CD14-positive monocyte (primary cell): Measurements from ENCODE around the gene TNIK. TPM values are rescaled to one million over a fixed set of nuclear protein-coding genes. Genes with fewer than 3 reads are reported as not detected.

Source experiments
- DNase-seq, 3 donors: peaks; one replicate each; pipeline ENCODE4 v3.0.0-alpha.2; 2011 to 2022
- H2AFZ ChIP-seq: 2 replicates; pipeline ENCODE4 v1.6.0; 2012; ENCODE audit warnings: mild to moderate bottlenecking, low read depth, low read length, inconsistent platforms; ENCODE audit not compliant: insufficient read depth, poor library complexity, severe bottlenecking
- H3K27ac ChIP-seq, 2 donors: 1 replicate in 1 of 2; 2 replicates in 1 of 2; pipeline ENCODE4 v1.5.1; 2012 to 2013; ENCODE audit warnings: low read length in 2 of 2, control low read depth in 1 of 2, inconsistent platforms in 1 of 2, low read depth in 1 of 2, mild to moderate bottlenecking in 1 of 2
- H3K27me3 ChIP-seq, 2 donors: one replicate each; pipeline versions ENCODE4 v1.6.0 to v1.6.1; 2011 to 2013; ENCODE audit warnings: low read length in 2 of 2; ENCODE audit not compliant: control insufficient read depth in 2 of 2, insufficient read depth in 2 of 2
- H3K36me3 ChIP-seq, 2 donors: replicated peaks in 1 of 2; 1 replicate in 1 of 2; 2 replicates in 1 of 2; pipeline versions ENCODE4 v1.5.1 to v1.6.1; 2012 to 2013; ENCODE audit warnings: low read length in 2 of 2, control low read depth in 1 of 2, inconsistent platforms in 1 of 2, mild to moderate bottlenecking in 1 of 2; ENCODE audit not compliant: insufficient read depth in 2 of 2, control insufficient read depth in 1 of 2
- H3K4me1 ChIP-seq, 2 donors: 1 replicate in 1 of 2; 2 replicates in 1 of 2; pipeline versions ENCODE4 v1.5.1 to v1.6.1; 2012 to 2013; ENCODE audit warnings: low read length in 2 of 2, control low read depth in 1 of 2, inconsistent platforms in 1 of 2, mild to moderate bottlenecking in 1 of 2, moderate library complexity in 1 of 2; ENCODE audit not compliant: insufficient read depth in 2 of 2, control insufficient read depth in 1 of 2
- H3K4me2 ChIP-seq: replicated peaks from 2 replicates; pipeline ENCODE3; 2012; ENCODE audit warnings: low read length, moderate library complexity, mild to moderate bottlenecking; ENCODE audit not compliant: poor library complexity, severe bottlenecking; ENCODE audit errors: extremely low read depth
- H3K4me3 ChIP-seq, 3 experiments: fragments of 200-600 bp in 1 of 3; sonication (generic) in 1 of 3; replicated peaks in 1 of 3; 1 replicate in 2 of 3; 2 replicates in 1 of 3; pipeline ENCODE4 v1.5.1; 2011 to 2013; ENCODE audit warnings: low read length in 3 of 3, mild to moderate bottlenecking in 3 of 3, control low read depth in 2 of 3, low read depth in 2 of 3, inconsistent platforms in 1 of 3, moderate library complexity in 1 of 3
- H3K79me2 ChIP-seq: 2 replicates; pipeline ENCODE4 v1.6.0; 2012; ENCODE audit warnings: mild to moderate bottlenecking, control low read depth, inconsistent platforms, low read length, moderate library complexity; ENCODE audit not compliant: insufficient read depth
- H3K9ac ChIP-seq: 2 replicates; pipeline ENCODE4 v1.6.0; 2017; ENCODE audit warnings: low read length, mild to moderate bottlenecking; ENCODE audit not compliant: insufficient read depth, poor library complexity, severe bottlenecking
- H3K9me3 ChIP-seq, 2 donors: replicated peaks in 1 of 2; 1 replicate in 1 of 2; 2 replicates in 1 of 2; pipeline versions ENCODE4 v1.5.1 to v1.6.1; 2012 to 2013; ENCODE audit warnings: low read length in 2 of 2, control low read depth in 1 of 2; ENCODE audit not compliant: control insufficient read depth in 1 of 2, insufficient read depth in 1 of 2
- H4K20me1 ChIP-seq: 2 replicates; pipeline ENCODE4 v1.6.0; 2012; ENCODE audit warnings: mild to moderate bottlenecking, low read length, control low read depth, moderate library complexity; ENCODE audit not compliant: insufficient read depth
- H3K27ac Mint-ChIP-seq, 7 donors: one replicate each; pipeline ENCODE4 v1.8.0; 2020; ENCODE audit warnings: mild to moderate bottlenecking in 7 of 7, mixed read lengths in 7 of 7, moderate library complexity in 6 of 7, inconsistent platforms in 2 of 7
- H3K27me3 Mint-ChIP-seq, 3 donors: one replicate each; pipeline ENCODE4 v1.8.0; 2021 to 2022; ENCODE audit warnings: low read depth in 3 of 3, mild to moderate bottlenecking in 3 of 3, mixed read lengths in 3 of 3, moderate library complexity in 3 of 3, inconsistent platforms in 1 of 3
- H3K36me3 Mint-ChIP-seq, 2 donors: one replicate each; pipeline ENCODE4 v1.8.0; 2020; ENCODE audit warnings: mixed read lengths in 2 of 2, inconsistent platforms in 1 of 2, mild to moderate bottlenecking in 1 of 2
- H3K4me1 Mint-ChIP-seq: one replicate; pipeline ENCODE4 v1.8.0; 2020; ENCODE audit warnings: mild to moderate bottlenecking, mixed read lengths
- H3K4me3 Mint-ChIP-seq, 2 donors: one replicate each; pipeline ENCODE4 v1.8.0; 2020; ENCODE audit warnings: mild to moderate bottlenecking in 2 of 2, mixed read lengths in 2 of 2, moderate library complexity in 1 of 2
- H3K9me3 Mint-ChIP-seq, 7 donors: one replicate each; pipeline ENCODE4 v1.8.0; 2020 to 2022; ENCODE audit warnings: mixed read lengths in 7 of 7, mild to moderate bottlenecking in 6 of 7, moderate library complexity in 6 of 7, inconsistent platforms in 2 of 7
- CTCF ChIP-seq: fragments of 200-600 bp; IDR thresholded peaks from one replicate; pipeline ENCODE4 v1.8.0; 2022; ENCODE audit warnings: antibody characterized with exemption, mild to moderate bottlenecking
- WGBS: methylation state at CpG from one replicate; pipeline ENCODE4 v1.1.5; 2013; ENCODE audit warnings: missing lambda C conversion rate; ENCODE audit not compliant: insufficient coverage; 5-methylcytosine and 5-hydroxymethylcytosine counted together
- intact Hi-C, 2 donors: fragments of 100-400 bp; cut with micrococcal nuclease; formaldehyde crosslinking; loops; one replicate each; pipeline versions ENCODE4 v1.15.0 to v1.15.1; 2023
- polyA plus RNA-seq, 3 donors: library from polyadenylated mRNA; depleted of rRNA in 1 of 3; unstranded in 2 of 3; stranded (reverse) in 1 of 3; fragments of 300-500 nt in 2 of 3; fragments of >200 nt in 1 of 3; fragmentation: Illumina TruSeq in 2 of 3; gene quantifications; 1 replicate in 2 of 3; 2 replicates in 1 of 3; pipeline ENCODE4 v1.2.3, GENCODE V29; 2012 to 2021

Gene TNIK
- polyA plus RNA-seq, 3 donors = 0.36 to 1.8 (median 0.75) TPM

- Mint-ChIP-seq H3K27me3 (peaks cover 3 to 10% (median 7%) of the 10 kb centered on the region in 3 donors), H3K36me3 (no peaks in the 10 kb centered on the region), H3K27ac (no peak within 1 kb of the TSS), H3K9me3 (peaks cover 0 to 7% (median 0%) of the 10 kb centered on the region in 7 donors), H3K4me3 (peak within 1 kb of the TSS in 1 of 2 donors; percentile 40), H3K4me1 (no peaks in the 10 kb centered on the region)
- no peak within 1 kb of the TSS for H3K27ac ChIP-seq
- no peak for TF ChIP-seq CTCF
- intact Hi-C loops = no loop called here
- no peak within 1 kb of the TSS for H3K4me2 ChIP-seq
- H3K36me3 ChIP-seq = no peaks in the 10 kb centered on the region
- no peak within 1 kb of the TSS for H3K4me3 ChIP-seq
- no peaks in the 10 kb centered on the region for H3K9me3 ChIP-seq
- H4K20me1 ChIP-seq = no peaks in the 10 kb centered on the region
- H3K9ac ChIP-seq = no peak within 1 kb of the TSS
- peaks cover 27 to 28% of the 10 kb centered on the region in 2 donors for H3K27me3 ChIP-seq
- no peak for DNase-seq
- H3K79me2 ChIP-seq = no peaks in the 10 kb centered on the region
- no peaks in the 10 kb centered on the region for H3K4me1 ChIP-seq
- 100% methylated on average over 3 of the region's 4 CpGs for WGBS
- H2AFZ ChIP-seq = no peak within 1 kb of the TSS
Observed at GRCh38 chr3:171026597-171027293, 433.5 kb downstream of the TNIK start, which contains the start of gene SLC2A2. SLC2A2 (minus strand) TSS chr3:171026720; CDS start chr3:171026670, 50 bp downstream.

DNA sequence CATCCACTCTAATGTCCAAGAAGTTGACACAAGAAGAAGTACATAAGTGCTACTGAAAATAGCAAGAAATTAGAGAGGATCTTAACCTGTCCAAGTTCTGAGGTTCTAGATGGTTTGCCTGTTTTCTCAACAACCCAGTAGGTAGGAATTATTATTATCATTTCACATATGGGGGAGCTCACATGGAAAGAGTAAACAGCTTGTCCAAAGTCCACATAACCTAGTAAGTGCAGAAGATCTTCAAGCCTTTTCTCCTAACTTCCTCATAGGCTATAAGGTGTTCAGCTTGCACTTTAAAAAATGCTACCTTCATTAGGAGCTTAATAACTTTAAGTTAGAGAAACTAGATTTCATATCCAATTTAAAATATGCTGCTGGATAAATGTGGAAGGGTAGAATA lies 436.6 kb downstream of the TNIK start:
- Histone ChIP-seq H2AFZ (no peak overlapping the region), H3K36me3 (no peaks in the 10 kb centered on the region), H3K27ac (no peak overlapping the region), H3K79me2 (no peaks in the 10 kb centered on the region), H3K9ac (no peak overlapping the region), H4K20me1 (no peaks in the 10 kb centered on the region), H3K4me3 (no peak overlapping the region), H3K4me2 (no peak overlapping the region), H3K27me3 (peaks cover 15 to 19% of the 10 kb centered on the region in 2 donors), H3K9me3 (no peaks in the 10 kb centered on the region), H3K4me1 (no peaks in the 10 kb centered on the region)
- no peak overlapping the region for H3K4me3 Mint-ChIP-seq
- intact Hi-C loops = no loop called here
- H3K4me1 Mint-ChIP-seq = no peaks in the 10 kb centered on the region
- no peaks in the 10 kb centered on the region for H3K36me3 Mint-ChIP-seq
- H3K9me3 Mint-ChIP-seq = peaks cover 0 to 7% (median 0%) of the 10 kb centered on the region in 7 donors
- no peak overlapping the region for H3K27ac Mint-ChIP-seq
- peaks cover 3 to 10% (median 7%) of the 10 kb centered on the region in 3 donors for H3K27me3 Mint-ChIP-seq
- DNase-seq = no peak
- no peak for TF ChIP-seq CTCF
